Erythroblast (primary cell): ENCODE results near the gene CDK16.

Experiments used
- GATA1 ChIP-seq: IDR thresholded peaks from 2 replicates; pipeline ENCODE4 v1.6.1; 2011; ENCODE audit warnings: low read depth, mild to moderate bottlenecking, control low read depth, low read length, moderate library complexity
- POLR2A ChIP-seq: IDR thresholded peaks from 2 replicates; pipeline ENCODE4 v1.6.1; 2011; ENCODE audit warnings: mild to moderate bottlenecking, low read length

DNA sequence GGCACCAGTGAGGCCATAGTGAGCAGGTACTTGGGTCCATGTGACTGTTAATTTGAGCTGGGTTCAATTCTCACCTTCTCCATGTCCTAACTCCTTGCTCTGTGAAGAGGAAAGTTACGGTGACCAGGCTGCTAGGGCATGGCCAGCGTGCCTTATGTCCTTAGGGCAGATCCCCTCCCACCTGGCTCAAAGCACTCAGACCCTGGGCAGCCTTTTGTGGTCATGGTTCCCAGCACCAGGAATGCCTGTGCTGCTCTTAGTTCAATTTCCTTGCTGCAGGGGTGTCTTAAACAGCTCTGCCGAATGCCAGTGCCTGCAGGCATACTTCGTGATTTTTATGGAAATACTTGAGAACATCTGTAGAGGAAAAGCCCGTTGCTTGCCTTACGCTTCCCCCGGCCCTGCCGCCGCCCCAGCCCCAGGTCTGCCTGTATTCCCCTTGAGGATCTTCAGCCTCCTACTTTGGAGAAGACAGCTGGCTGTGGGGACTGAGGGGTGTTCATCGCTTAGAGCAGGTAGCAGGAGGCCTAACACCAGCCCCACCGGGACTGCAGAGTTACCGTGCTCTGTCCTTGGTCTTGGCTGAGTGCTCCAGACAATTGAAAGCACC is 3.1 kb upstream of the CDK16 start:
- TF ChIP-seq POLR2A = no peak
- no peak for TF ChIP-seq GATA1
